GM23338 (cell line): ENCODE measurements around the gene AFF3. TPM values are rescaled to one million over a fixed set of nuclear protein-coding genes. Genes with fewer than 3 reads are reported as not detected.

ENCODE experiments used
- ATAC-seq: fragments of 200-7000 bp; cut with Tn5 transposase; 3 replicates; pipeline ENCODE4 v1.9.1; 2020
- DNase-seq: peaks from one replicate; pipeline ENCODE4 v3.0.0-alpha.2; 2015; ENCODE audit warnings: low spot score
- H2AFZ ChIP-seq: fragments of 200-600 bp; sonication (generic); 2 replicates; pipeline ENCODE4 v1.8.0; 2016; ENCODE audit warnings: antibody characterized with exemption, mild to moderate bottlenecking, moderate library complexity
- H3F3A ChIP-seq: fragments of 200-600 bp; sonication (generic); replicated peaks from 2 replicates; pipeline ENCODE4 v1.8.0; 2017; ENCODE audit warnings: antibody characterized with exemption, mixed run types, low read depth
- H3K27ac ChIP-seq: fragments of 200-600 bp; sonication (generic); 2 replicates; pipeline ENCODE4 v1.6.1; 2016; ENCODE audit warnings: low read depth
- H3K27me3 ChIP-seq: fragments of 200-600 bp; sonication (generic); 2 replicates; pipeline ENCODE4 v1.8.0; 2016; ENCODE audit warnings: mild to moderate bottlenecking, mixed run types, moderate library complexity; ENCODE audit not compliant: insufficient read depth
- H3K36me3 ChIP-seq: fragments of 200-600 bp; sonication (generic); 2 replicates; pipeline ENCODE4 v1.8.0; 2016; ENCODE audit warnings: mild to moderate bottlenecking; ENCODE audit not compliant: insufficient read depth
- H3K4me1 ChIP-seq: fragments of 200-600 bp; sonication (generic); 2 replicates; pipeline ENCODE4 v1.8.0; 2016; ENCODE audit warnings: mild to moderate bottlenecking, moderate library complexity; ENCODE audit not compliant: insufficient read depth
- H3K4me2 ChIP-seq: fragments of 200-600 bp; sonication (generic); 2 replicates; pipeline ENCODE4 v1.7.1; 2017; ENCODE audit warnings: mixed run types
- H3K4me3 ChIP-seq: fragments of 200-600 bp; sonication (generic); 2 replicates; pipeline ENCODE4 v1.6.1; 2016; ENCODE audit warnings: mixed run types
- H3K79me2 ChIP-seq: fragments of 200-600 bp; sonication (generic); replicated peaks from 2 replicates; pipeline ENCODE4 v1.8.0; 2017; ENCODE audit warnings: mild to moderate bottlenecking; ENCODE audit not compliant: insufficient read depth
- H3K9me2 ChIP-seq: fragments of 200-600 bp; sonication (generic); 2 replicates; pipeline ENCODE4 v1.8.0; 2017; ENCODE audit not compliant: insufficient read depth
- H4K20me1 ChIP-seq: fragments of 200-600 bp; sonication (generic); replicated peaks from 2 replicates; pipeline ENCODE4 v1.8.0; 2017; ENCODE audit warnings: mild to moderate bottlenecking; ENCODE audit not compliant: insufficient read depth
- H3K27ac Mint-ChIP-seq: 2 replicates; pipeline ENCODE4 v1.8.0; 2020; ENCODE audit warnings: inconsistent platforms, mild to moderate bottlenecking, moderate library complexity, mixed read lengths
- H3K27me3 Mint-ChIP-seq: 3 replicates; pipeline ENCODE4 v1.8.0; 2022; ENCODE audit warnings: low read depth, mild to moderate bottlenecking, moderate library complexity, mixed read lengths, inconsistent platforms; ENCODE audit not compliant: insufficient read depth, poor library complexity
- H3K36me3 Mint-ChIP-seq: 3 replicates; pipeline ENCODE4 v1.8.0; 2021; ENCODE audit warnings: low read depth, mild to moderate bottlenecking, inconsistent platforms, moderate library complexity, mixed read lengths
- H3K4me1 Mint-ChIP-seq: 3 replicates; pipeline ENCODE4 v1.8.0; 2020; ENCODE audit warnings: mild to moderate bottlenecking, inconsistent platforms, mixed read lengths
- H3K4me3 Mint-ChIP-seq: 3 replicates; pipeline ENCODE4 v1.8.0; 2021; ENCODE audit warnings: moderate library complexity, mild to moderate bottlenecking, inconsistent platforms, mixed read lengths
- H3K9me3 Mint-ChIP-seq: 3 replicates; pipeline ENCODE4 v1.8.0; 2020; ENCODE audit warnings: moderate library complexity, mild to moderate bottlenecking, inconsistent platforms, mixed read lengths
- CREB1 ChIP-seq: fragments of 250-450 bp; sonication (Bioruptor Pico); IDR thresholded peaks from 2 replicates; pipeline ENCODE4 v1.5.0; 2020; ENCODE audit warnings: low read depth, mild to moderate bottlenecking, moderate library complexity
- EZH2 ChIP-seq: fragments of 200-600 bp; sonication (generic); IDR thresholded peaks from one replicate; pipeline ENCODE4 v1.8.0; 2017; ENCODE audit warnings: antibody characterized with exemption, mild to moderate bottlenecking, low read depth; ENCODE audit not compliant: unreplicated experiment
- EZH2phosphoT487 ChIP-seq: fragments of 200-600 bp; sonication (generic); IDR thresholded peaks from one replicate; pipeline ENCODE4 v1.8.1; 2018; ENCODE audit warnings: antibody characterized with exemption; ENCODE audit not compliant: unreplicated experiment
- JUNB ChIP-seq: IDR thresholded peaks from one replicate; pipeline ENCODE4 v1.6.1; 2016; ENCODE audit warnings: antibody characterized with exemption; ENCODE audit not compliant: unreplicated experiment
- NANOG ChIP-seq: IDR thresholded peaks from 2 replicates; pipeline ENCODE4 v1.6.1; 2016; ENCODE audit warnings: antibody characterized with exemption, borderline replicate concordance
- POLR2AphosphoS5 ChIP-seq: IDR thresholded peaks from 2 replicates; pipeline ENCODE4 v1.6.1; 2016; ENCODE audit warnings: antibody characterized with exemption, low read depth
- STAT1 ChIP-seq: IDR thresholded peaks from one replicate; pipeline ENCODE4 v1.6.1; 2016; ENCODE audit warnings: antibody characterized with exemption; ENCODE audit not compliant: unreplicated experiment
- ZNF114 ChIP-seq: fragments of 250-450 bp; sonication (Bioruptor Pico); IDR thresholded peaks from 2 replicates; pipeline ENCODE4 v1.5.0; 2020; ENCODE audit warnings: mild to moderate bottlenecking, moderate library complexity
- polyA plus RNA-seq: library from polyadenylated mRNA; unstranded; fragments of >200 nt; fragmentation: Nextera tagmentation; extraction: Ambion mirVana; gene quantifications from 2 replicates; pipeline ENCODE4 v1.2.1, GENCODE V29; 2016
- total RNA-seq: library from RNA; depleted of rRNA; stranded (reverse); fragments of >200 nt; shearing (Covaris generic); gene quantifications from 2 replicates; pipeline ENCODE4 v1.2.3, GENCODE V29; 2014
- TF ChIP-seq, protein P1 (sequence below), 2 experiments: fragments of 200-600 bp in 1 of 2; sonication (generic) in 1 of 2; conservative IDR thresholded peaks; 2 replicates each; pipeline versions ENCODE4 v1.5.1 to v1.6.1; 2016 to 2017; ENCODE audit warnings: antibody characterized with exemption in 2 of 2, low read depth in 2 of 2, mild to moderate bottlenecking in 2 of 2, moderate library complexity in 1 of 2
- TF ChIP-seq, protein P2 (sequence below): IDR thresholded peaks from 2 replicates; pipeline ENCODE4 v1.6.1; 2016; ENCODE audit warnings: antibody characterized with exemption
- TF ChIP-seq, protein P3 (sequence below): fragments of 250-450 bp; sonication (Bioruptor Pico); IDR thresholded peaks from 2 replicates; pipeline ENCODE4 v1.5.0; 2020; ENCODE audit warnings: mild to moderate bottlenecking, moderate library complexity

Gene AFF3
- total and polyA plus RNA-seq, 2 experiments from 2014 or later, result 0.73 to 1.4 TPM

DNA sequence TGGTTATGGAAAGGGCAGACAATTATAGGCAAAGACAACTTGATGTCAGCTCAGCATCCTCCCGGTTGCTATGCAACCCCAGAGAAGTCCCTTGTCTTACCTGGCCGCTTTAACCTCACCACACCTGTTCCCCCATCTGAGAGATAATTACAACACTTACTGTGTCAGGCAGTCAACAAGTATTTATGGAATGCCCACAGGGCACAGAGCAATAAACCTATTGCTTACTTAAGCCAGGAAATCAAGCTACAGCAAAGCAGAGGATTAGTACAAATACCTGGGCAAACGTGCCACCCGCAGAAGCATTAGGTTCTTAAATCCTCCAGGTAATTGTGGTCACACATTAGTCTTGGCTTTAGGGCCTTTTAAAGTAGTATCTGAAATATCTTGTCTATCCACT, 332.2 kb downstream of the AFF3 start (continued):
- TF ChIP-seq, protein P1, sequence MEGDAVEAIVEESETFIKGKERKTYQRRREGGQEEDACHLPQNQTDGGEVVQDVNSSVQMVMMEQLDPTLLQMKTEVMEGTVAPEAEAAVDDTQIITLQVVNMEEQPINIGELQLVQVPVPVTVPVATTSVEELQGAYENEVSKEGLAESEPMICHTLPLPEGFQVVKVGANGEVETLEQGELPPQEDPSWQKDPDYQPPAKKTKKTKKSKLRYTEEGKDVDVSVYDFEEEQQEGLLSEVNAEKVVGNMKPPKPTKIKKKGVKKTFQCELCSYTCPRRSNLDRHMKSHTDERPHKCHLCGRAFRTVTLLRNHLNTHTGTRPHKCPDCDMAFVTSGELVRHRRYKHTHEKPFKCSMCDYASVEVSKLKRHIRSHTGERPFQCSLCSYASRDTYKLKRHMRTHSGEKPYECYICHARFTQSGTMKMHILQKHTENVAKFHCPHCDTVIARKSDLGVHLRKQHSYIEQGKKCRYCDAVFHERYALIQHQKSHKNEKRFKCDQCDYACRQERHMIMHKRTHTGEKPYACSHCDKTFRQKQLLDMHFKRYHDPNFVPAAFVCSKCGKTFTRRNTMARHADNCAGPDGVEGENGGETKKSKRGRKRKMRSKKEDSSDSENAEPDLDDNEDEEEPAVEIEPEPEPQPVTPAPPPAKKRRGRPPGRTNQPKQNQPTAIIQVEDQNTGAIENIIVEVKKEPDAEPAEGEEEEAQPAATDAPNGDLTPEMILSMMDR (conservative IDR thresholded peaks at IDR 0.05; ENCODE audit: low read depth in 2 of 2), result no peak
- TF ChIP-seq STAT1, result no peak
- TF ChIP-seq, protein P2, sequence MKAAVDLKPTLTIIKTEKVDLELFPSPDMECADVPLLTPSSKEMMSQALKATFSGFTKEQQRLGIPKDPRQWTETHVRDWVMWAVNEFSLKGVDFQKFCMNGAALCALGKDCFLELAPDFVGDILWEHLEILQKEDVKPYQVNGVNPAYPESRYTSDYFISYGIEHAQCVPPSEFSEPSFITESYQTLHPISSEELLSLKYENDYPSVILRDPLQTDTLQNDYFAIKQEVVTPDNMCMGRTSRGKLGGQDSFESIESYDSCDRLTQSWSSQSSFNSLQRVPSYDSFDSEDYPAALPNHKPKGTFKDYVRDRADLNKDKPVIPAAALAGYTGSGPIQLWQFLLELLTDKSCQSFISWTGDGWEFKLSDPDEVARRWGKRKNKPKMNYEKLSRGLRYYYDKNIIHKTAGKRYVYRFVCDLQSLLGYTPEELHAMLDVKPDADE, result no peak
- TF ChIP-seq EZH2, result no peak
- no peak for TF ChIP-seq NANOG
- TF ChIP-seq POLR2AphosphoS5, result no peak

DNA sequence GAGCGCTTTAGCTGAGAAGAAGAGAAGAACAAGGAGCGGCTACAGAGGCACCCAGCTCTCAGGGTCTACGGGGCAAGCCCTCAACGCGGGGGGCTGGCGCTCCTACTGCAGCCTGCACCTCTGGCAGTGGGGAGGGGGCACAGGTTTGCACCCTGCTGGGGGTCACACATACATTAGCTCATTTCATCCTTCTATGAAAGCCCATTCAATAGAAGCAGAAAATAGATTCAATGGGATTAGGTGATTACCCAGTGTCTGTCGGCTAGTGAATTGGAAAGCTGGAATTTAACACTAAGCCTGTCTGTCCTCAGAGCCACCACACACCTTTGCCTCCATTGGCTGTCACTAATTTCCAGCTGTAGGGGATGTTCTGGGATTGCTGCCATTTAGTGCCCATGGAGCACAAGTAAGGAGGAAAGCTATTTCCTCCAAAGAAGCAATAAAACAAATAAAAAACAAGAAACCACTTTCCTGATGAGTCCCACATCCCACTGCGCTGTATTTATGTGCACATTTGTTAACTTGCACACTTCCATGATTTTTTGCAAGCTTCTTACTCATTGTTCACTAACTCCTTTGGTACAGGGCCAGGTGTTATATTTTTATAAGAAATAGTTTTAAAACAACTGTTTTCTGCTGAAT, 333.0 kb downstream of the AFF3 start:
- H3K27ac Mint-ChIP-seq, result no peak overlapping the region
- no peak overlapping the region for H3K4me3 Mint-ChIP-seq
- H3K4me1 ChIP-seq, result no peaks in the 10 kb centered on the region
- H3K79me2 ChIP-seq, result no peaks in the 10 kb centered on the region
- H3K27me3 Mint-ChIP-seq, result peaks cover 2% of the 10 kb centered on the region
- H3K4me1 Mint-ChIP-seq, result peaks cover 12% of the 10 kb centered on the region
- no peak overlapping the region for H2AFZ ChIP-seq
- no peak overlapping the region for H3K4me3 ChIP-seq
- no peak overlapping the region for H3K4me2 ChIP-seq
- 0 out of 2 replicates have a peak, but pooled peaks cover 2% of the 10 kb centered on the region for H3K9me2 ChIP-seq
- no peaks in the 10 kb centered on the region for H3K36me3 ChIP-seq
- no peak overlapping the region for H3K27ac ChIP-seq
- TF ChIP-seq EZH2phosphoT487 (no peak), NANOG (no peak), CREB1 (CRISPR knock-in tag) (no peak), ZNF114 (CRISPR knock-in tag) (no peak), JUNB (no peak)
- TF ChIP-seq, protein P1 (conservative IDR thresholded peaks at IDR 0.05; ENCODE audit: low read depth in 2 of 2), result no peak
- TF ChIP-seq, protein P3, sequence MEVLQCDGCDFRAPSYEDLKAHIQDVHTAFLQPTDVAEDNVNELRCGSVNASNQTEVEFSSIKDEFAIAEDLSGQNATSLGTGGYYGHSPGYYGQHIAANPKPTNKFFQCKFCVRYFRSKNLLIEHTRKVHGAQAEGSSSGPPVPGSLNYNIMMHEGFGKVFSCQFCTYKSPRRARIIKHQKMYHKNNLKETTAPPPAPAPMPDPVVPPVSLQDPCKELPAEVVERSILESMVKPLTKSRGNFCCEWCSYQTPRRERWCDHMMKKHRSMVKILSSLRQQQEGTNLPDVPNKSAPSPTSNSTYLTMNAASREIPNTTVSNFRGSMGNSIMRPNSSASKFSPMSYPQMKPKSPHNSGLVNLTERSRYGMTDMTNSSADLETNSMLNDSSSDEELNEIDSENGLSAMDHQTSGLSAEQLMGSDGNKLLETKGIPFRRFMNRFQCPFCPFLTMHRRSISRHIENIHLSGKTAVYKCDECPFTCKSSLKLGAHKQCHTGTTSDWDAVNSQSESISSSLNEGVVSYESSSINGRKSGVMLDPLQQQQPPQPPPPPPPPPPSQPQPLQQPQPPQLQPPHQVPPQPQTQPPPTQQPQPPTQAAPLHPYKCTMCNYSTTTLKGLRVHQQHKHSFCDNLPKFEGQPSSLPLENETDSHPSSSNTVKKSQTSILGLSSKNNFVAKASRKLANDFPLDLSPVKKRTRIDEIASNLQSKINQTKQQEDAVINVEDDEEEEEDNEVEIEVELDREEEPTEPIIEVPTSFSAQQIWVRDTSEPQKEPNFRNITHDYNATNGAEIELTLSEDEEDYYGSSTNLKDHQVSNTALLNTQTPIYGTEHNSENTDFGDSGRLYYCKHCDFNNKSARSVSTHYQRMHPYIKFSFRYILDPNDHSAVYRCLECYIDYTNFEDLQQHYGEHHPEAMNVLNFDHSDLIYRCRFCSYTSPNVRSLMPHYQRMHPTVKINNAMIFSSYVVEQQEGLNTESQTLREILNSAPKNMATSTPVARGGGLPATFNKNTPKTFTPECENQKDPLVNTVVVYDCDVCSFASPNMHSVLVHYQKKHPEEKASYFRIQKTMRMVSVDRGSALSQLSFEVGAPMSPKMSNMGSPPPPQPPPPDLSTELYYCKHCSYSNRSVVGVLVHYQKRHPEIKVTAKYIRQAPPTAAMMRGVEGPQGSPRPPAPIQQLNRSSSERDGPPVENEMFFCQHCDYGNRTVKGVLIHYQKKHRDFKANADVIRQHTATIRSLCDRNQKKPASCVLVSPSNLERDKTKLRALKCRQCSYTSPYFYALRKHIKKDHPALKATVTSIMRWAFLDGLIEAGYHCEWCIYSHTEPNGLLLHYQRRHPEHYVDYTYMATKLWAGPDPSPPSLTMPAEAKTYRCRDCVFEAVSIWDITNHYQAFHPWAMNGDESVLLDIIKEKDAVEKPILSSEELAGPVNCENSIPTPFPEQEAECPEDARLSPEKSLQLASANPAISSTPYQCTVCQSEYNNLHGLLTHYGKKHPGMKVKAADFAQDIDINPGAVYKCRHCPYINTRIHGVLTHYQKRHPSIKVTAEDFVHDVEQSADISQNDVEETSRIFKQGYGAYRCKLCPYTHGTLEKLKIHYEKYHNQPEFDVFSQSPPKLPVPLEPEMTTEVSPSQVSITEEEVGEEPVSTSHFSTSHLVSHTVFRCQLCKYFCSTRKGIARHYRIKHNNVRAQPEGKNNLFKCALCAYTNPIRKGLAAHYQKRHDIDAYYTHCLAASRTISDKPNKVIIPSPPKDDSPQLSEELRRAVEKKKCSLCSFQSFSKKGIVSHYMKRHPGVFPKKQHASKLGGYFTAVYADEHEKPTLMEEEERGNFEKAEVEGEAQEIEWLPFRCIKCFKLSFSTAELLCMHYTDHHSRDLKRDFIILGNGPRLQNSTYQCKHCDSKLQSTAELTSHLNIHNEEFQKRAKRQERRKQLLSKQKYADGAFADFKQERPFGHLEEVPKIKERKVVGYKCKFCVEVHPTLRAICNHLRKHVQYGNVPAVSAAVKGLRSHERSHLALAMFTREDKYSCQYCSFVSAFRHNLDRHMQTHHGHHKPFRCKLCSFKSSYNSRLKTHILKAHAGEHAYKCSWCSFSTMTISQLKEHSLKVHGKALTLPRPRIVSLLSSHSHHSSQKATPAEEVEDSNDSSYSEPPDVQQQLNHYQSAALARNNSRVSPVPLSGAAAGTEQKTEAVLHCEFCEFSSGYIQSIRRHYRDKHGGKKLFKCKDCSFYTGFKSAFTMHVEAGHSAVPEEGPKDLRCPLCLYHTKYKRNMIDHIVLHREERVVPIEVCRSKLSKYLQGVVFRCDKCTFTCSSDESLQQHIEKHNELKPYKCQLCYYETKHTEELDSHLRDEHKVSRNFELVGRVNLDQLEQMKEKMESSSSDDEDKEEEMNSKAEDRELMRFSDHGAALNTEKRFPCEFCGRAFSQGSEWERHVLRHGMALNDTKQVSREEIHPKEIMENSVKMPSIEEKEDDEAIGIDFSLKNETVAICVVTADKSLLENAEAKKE (CRISPR knock-in tag), result no peak
- ATAC-seq, result no peak
- H3K9me3 Mint-ChIP-seq, result no peaks in the 10 kb centered on the region
- H3F3A ChIP-seq, result no peaks in the 10 kb centered on the region
- DNase-seq, result no peak
- no peaks in the 10 kb centered on the region for H3K36me3 Mint-ChIP-seq
- H3K27me3 ChIP-seq, result no peaks in the 10 kb centered on the region
- H4K20me1 ChIP-seq, result no peaks in the 10 kb centered on the region
